ENCODE measurements around the gene TPM4. TPM values are rescaled to one million over a fixed set of nuclear protein-coding genes. Genes with fewer than 3 reads are reported as not detected.
A peak's percentile ranks its signal among the peaks of the same experiment; 100 is the strongest.

The TPM4 gene
- total RNA-seq, 2 donors from 2014 or later: 261 to 279 TPM

GRCh38 chr19:16143399-16144215 is 67.3 kb downstream of the TPM4 start, which contains the start of gene HSH2D:
HSH2D (plus strand) TSS chr19:16143685; CDS start chr19:16148751, 5,066 bp downstream.
- Mint-ChIP-seq H3K27me3 (no peaks in the 10 kb centered on the region), H3K4me1 (peaks cover 30% of the 10 kb centered on the region), H3K36me3 (ENCODE audit: low read depth) (peaks cover 4% of the 10 kb centered on the region), H3K4me3 (peak within 1 kb of the TSS; percentile 98), H3K27ac (peak within 1 kb of the TSS; percentile 99)
- ATAC-seq (peak; percentile 99), DNase-seq (peak; percentile 57 to 73 (median 58))
- no peaks in the 10 kb centered on the region for H3K9me3 ChIP-seq (ENCODE audit: control insufficient read depth, low read length, poor library complexity, severe bottlenecking)

GRCh38 chr19:16144216-16144581 is 67.9 kb downstream of the TPM4 start:
- peaks cover 30% of the 10 kb centered on the region for H3K4me1 Mint-ChIP-seq
- H3K9me3 ChIP-seq (ENCODE audit: control insufficient read depth, low read length, poor library complexity, severe bottlenecking): no peaks in the 10 kb centered on the region
- DNase-seq (no peak), ATAC-seq (no peak)
- H3K27ac Mint-ChIP-seq: peak overlapping the region; percentile 99
- peaks cover 4% of the 10 kb centered on the region for H3K36me3 Mint-ChIP-seq (ENCODE audit: low read depth)
- no peaks in the 10 kb centered on the region for H3K27me3 Mint-ChIP-seq
- H3K4me3 Mint-ChIP-seq: peak overlapping the region; percentile 98

GRCh38 chr19:16146112-16146511 is 69.8 kb downstream of the TPM4 start:
- no peaks in the 10 kb centered on the region for H3K27me3 Mint-ChIP-seq
- H3K27ac Mint-ChIP-seq: no peak overlapping the region
- ATAC-seq: no peak
- H3K4me3 Mint-ChIP-seq: no peak overlapping the region
- H3K9me3 ChIP-seq (ENCODE audit: control insufficient read depth, low read length, poor library complexity, severe bottlenecking): no peaks in the 10 kb centered on the region
- peaks cover 20% of the 10 kb centered on the region for H3K4me1 Mint-ChIP-seq
- no peak for DNase-seq
- peaks cover 4% of the 10 kb centered on the region for H3K36me3 Mint-ChIP-seq (ENCODE audit: low read depth)

GRCh38 chr19:16148443-16149229 is 72.3 kb downstream of the TPM4 start:
- peaks cover 8% of the 10 kb centered on the region for H3K4me1 Mint-ChIP-seq
- DNase-seq (no peak), ATAC-seq (no peak)
- peak overlapping the region; percentile 72 for H3K27ac Mint-ChIP-seq
- H3K9me3 ChIP-seq (ENCODE audit: control insufficient read depth, low read length, poor library complexity, severe bottlenecking): no peaks in the 10 kb centered on the region
- peaks cover under 1% of the 10 kb centered on the region for H3K36me3 Mint-ChIP-seq (ENCODE audit: low read depth)
- no peaks in the 10 kb centered on the region for H3K27me3 Mint-ChIP-seq
- no peak overlapping the region for H3K4me3 Mint-ChIP-seq

Other genes with a start within 250 kb of the TPM4 start
- not detected for gene CYP4F2, start 178.4 kb upstream of the TPM4 start, total RNA-seq
- gene CYP4F11, start 142.0 kb upstream of the TPM4 start, total RNA-seq: not detected
- not detected for gene OR10H4, start 127.5 kb upstream of the TPM4 start, total RNA-seq
- gene RAB8A, start 35.4 kb downstream of the TPM4 start, total RNA-seq: 100 to 1,000 TPM in 1 of 2 donors, 10 to 100 TPM in 1; 97.5 to 105 TPM
- gene HSH2D, start 67.2 kb downstream of the TPM4 start, total RNA-seq: 10 to 100 TPM; 27.7 to 31.8 TPM
- gene CIB3, start 97.0 kb downstream of the TPM4 start, total RNA-seq: not detected
- gene FAM32A, start 108.9 kb downstream of the TPM4 start, total RNA-seq: 10 to 100 TPM; 33.7 to 48.8 TPM
- gene AP1M1, start 121.4 kb downstream of the TPM4 start, total RNA-seq: 10 to 100 TPM; 91.8 to 98.5 TPM
- 100 to 1,000 TPM; 465 to 578 TPM for gene KLF2, start 248.3 kb downstream of the TPM4 start, total RNA-seq